H9 (cell line): ENCODE results near the gene JPH2. TPM values are rescaled to one million over a fixed set of nuclear protein-coding genes. Genes with fewer than 3 reads are reported as not detected.

Experiments used
- DNase-seq: peaks from one replicate; pipeline ENCODE4 v3.0.0-alpha.2; 2017
- H2AFZ ChIP-seq: one replicate; pipeline ENCODE4 v1.6.1; 2013; ENCODE audit warnings: mild to moderate bottlenecking, low read length, control low read depth, moderate library complexity
- H2AK5ac ChIP-seq: 2 replicates; pipeline ENCODE4 v1.6.1; 2013; ENCODE audit warnings: low read length, control low read depth, mixed read lengths; ENCODE audit not compliant: insufficient read length
- H2BK120ac ChIP-seq: one replicate; pipeline ENCODE4 v1.6.1; 2013; ENCODE audit warnings: low read depth, mild to moderate bottlenecking, low read length, control low read depth, inconsistent platforms; ENCODE audit not compliant: poor library complexity, severe bottlenecking
- H2BK12ac ChIP-seq: 2 replicates; pipeline ENCODE4 v1.6.1; 2013; ENCODE audit warnings: low read length, control low read depth, mixed read lengths, low read depth; ENCODE audit not compliant: insufficient read length
- H2BK15ac ChIP-seq: 2 replicates; pipeline ENCODE4 v1.6.1; 2013; ENCODE audit warnings: low read depth, low read length, control low read depth
- H2BK20ac ChIP-seq: one replicate; pipeline ENCODE4 v1.6.1; 2013; ENCODE audit warnings: low read depth, mild to moderate bottlenecking, low read length, control low read depth, inconsistent platforms; ENCODE audit not compliant: poor library complexity, severe bottlenecking
- H2BK5ac ChIP-seq: 2 replicates; pipeline ENCODE4 v1.6.1; 2013; ENCODE audit warnings: low read length, control low read depth, mixed read lengths; ENCODE audit not compliant: insufficient read length
- H3K14ac ChIP-seq: 2 replicates; pipeline ENCODE4 v1.6.1; 2013; ENCODE audit warnings: low read length, control low read depth; ENCODE audit not compliant: insufficient read depth
- H3K18ac ChIP-seq: 2 replicates; pipeline ENCODE4 v1.6.1; 2013; ENCODE audit warnings: low read depth, mild to moderate bottlenecking, mixed read lengths, low read length, control low read depth; ENCODE audit not compliant: insufficient read length
- H3K23ac ChIP-seq: 2 replicates; pipeline ENCODE4 v1.6.1; 2013; ENCODE audit warnings: low read length, control low read depth, mixed read lengths, low read depth; ENCODE audit not compliant: insufficient read length
- H3K23me2 ChIP-seq: 2 replicates; pipeline ENCODE4 v1.6.1; 2013; ENCODE audit warnings: low read depth, mild to moderate bottlenecking, mixed read lengths, low read length, control low read depth; ENCODE audit not compliant: insufficient read length, poor library complexity, severe bottlenecking
- H3K27ac ChIP-seq: 2 replicates; pipeline ENCODE4 v1.5.1; 2013; ENCODE audit warnings: low read length, control low read depth, mixed read lengths, low read depth; ENCODE audit not compliant: insufficient read length
- H3K27me3 ChIP-seq: 2 replicates; pipeline ENCODE4 v1.6.1; 2013; ENCODE audit warnings: low read length, control low read depth, inconsistent platforms; ENCODE audit not compliant: insufficient read depth
- H3K4ac ChIP-seq: 2 replicates; pipeline ENCODE4 v1.6.1; 2013; ENCODE audit warnings: low read depth, mild to moderate bottlenecking, control low read depth, inconsistent platforms, low read length, moderate library complexity
- H3K4me1 ChIP-seq: 2 replicates; pipeline ENCODE4 v1.6.1; 2013; ENCODE audit warnings: low read length, control low read depth, inconsistent platforms; ENCODE audit not compliant: insufficient read depth
- H3K4me2 ChIP-seq: 2 replicates; pipeline ENCODE4 v1.6.1; 2013; ENCODE audit warnings: low read length, control low read depth, mixed read lengths; ENCODE audit not compliant: insufficient read length, insufficient read depth
- H3K56ac ChIP-seq: 2 replicates; pipeline ENCODE4 v1.6.1; 2013; ENCODE audit warnings: low read depth, mild to moderate bottlenecking, mixed read lengths, low read length, control low read depth; ENCODE audit not compliant: insufficient read length
- H3K79me1 ChIP-seq: 2 replicates; pipeline ENCODE4 v1.6.1; 2013; ENCODE audit warnings: low read depth, mild to moderate bottlenecking, moderate library complexity, low read length, control low read depth, inconsistent platforms; ENCODE audit not compliant: insufficient read depth, poor library complexity, severe bottlenecking
- H3K79me2 ChIP-seq: 2 replicates; pipeline ENCODE4 v1.6.1; 2013; ENCODE audit warnings: low read length, control low read depth, inconsistent platforms; ENCODE audit not compliant: insufficient read depth
- H3K9ac ChIP-seq: 2 replicates; pipeline ENCODE4 v1.6.1; 2013; ENCODE audit warnings: low read length, control low read depth, mixed read lengths; ENCODE audit not compliant: insufficient read length; ENCODE audit errors: extremely low read depth
- H3K9me3 ChIP-seq: one replicate; pipeline ENCODE4 v1.6.1; 2013; ENCODE audit warnings: low read depth, low read length, inconsistent platforms; ENCODE audit not compliant: control insufficient read depth
- H3T11ph ChIP-seq: one replicate; pipeline ENCODE4 v1.6.1; 2013; ENCODE audit warnings: mild to moderate bottlenecking, low read length, control low read depth, inconsistent platforms
- H4K20me1 ChIP-seq: one replicate; pipeline ENCODE4 v1.6.1; 2013; ENCODE audit not compliant: control insufficient read depth, insufficient read length, insufficient read depth
- H4K5ac ChIP-seq: 2 replicates; pipeline ENCODE4 v1.6.1; 2013; ENCODE audit warnings: low read depth, mild to moderate bottlenecking, mixed read lengths, low read length, control low read depth; ENCODE audit not compliant: insufficient read length
- H4K8ac ChIP-seq: replicated peaks from 2 replicates; pipeline ENCODE4 v1.6.1; 2013; ENCODE audit warnings: low read length, control low read depth, mixed read lengths, low read depth; ENCODE audit not compliant: insufficient read length
- H4K91ac ChIP-seq: 2 replicates; pipeline ENCODE4 v1.6.1; 2013; ENCODE audit warnings: low read depth, mild to moderate bottlenecking, moderate library complexity, mixed read lengths, low read length, control low read depth; ENCODE audit not compliant: insufficient read length
- H3K27ac Mint-ChIP-seq, 3 experiments: 2 replicates in 2 of 3; 3 replicates in 1 of 3; pipeline ENCODE4 v1.8.0; 2020 to 2021; ENCODE audit warnings: mixed read lengths in 3 of 3, mild to moderate bottlenecking in 1 of 3, moderate library complexity in 1 of 3
- H3K27me3 Mint-ChIP-seq: 2 replicates; pipeline ENCODE4 v1.8.0; 2021; ENCODE audit warnings: low read depth, mild to moderate bottlenecking, moderate library complexity, mixed read lengths
- H3K36me3 Mint-ChIP-seq, 3 experiments: 2 replicates in 2 of 3; 3 replicates in 1 of 3; pipeline ENCODE4 v1.8.0; 2020 to 2021; ENCODE audit warnings: low read depth in 3 of 3, mixed read lengths in 3 of 3; ENCODE audit not compliant: insufficient read depth in 1 of 3
- H3K4me1 Mint-ChIP-seq, 2 experiments: 2 replicates each; pipeline ENCODE4 v1.8.0; 2020; ENCODE audit warnings: mixed read lengths in 2 of 2
- H3K4me3 Mint-ChIP-seq, 2 experiments: 2 replicates in 1 of 2; 3 replicates in 1 of 2; pipeline ENCODE4 v1.8.0; 2020 to 2021; ENCODE audit warnings: mild to moderate bottlenecking in 2 of 2, mixed read lengths in 2 of 2, moderate library complexity in 1 of 2
- H3K9me3 Mint-ChIP-seq, 2 experiments: 2 replicates in 1 of 2; 3 replicates in 1 of 2; pipeline ENCODE4 v1.8.0; 2020; ENCODE audit warnings: mild to moderate bottlenecking in 2 of 2, mixed read lengths in 2 of 2, moderate library complexity in 1 of 2
- CTCF ChIP-seq: fragments of 200-600 bp; sonication (generic); conservative IDR thresholded peaks from 3 replicates; pipeline ENCODE4 v1.8.0; 2021; ENCODE audit warnings: antibody characterized with exemption, mild to moderate bottlenecking
- WGBS: extraction: QIAGEN DNeasy Blood & Tissue Kit; methylation state at CpG from one replicate; pipeline ENCODE4 v1.1.7; 2013; ENCODE audit warnings: missing lambda C conversion rate, low lambda C conversion rate, mixed read lengths; ENCODE audit not compliant: insufficient read length; ENCODE audit errors: extremely low coverage; 5-methylcytosine and 5-hydroxymethylcytosine counted together
- total RNA-seq: library from RNA; stranded (reverse); gene quantifications from 2 replicates; pipeline ENCODE4 v1.2.1, GENCODE V29; 2021

The JPH2 gene
- total RNA-seq, 1 experiment from 2014 or later: 0.31 TPM

GRCh38 chr20:44084891-44085290 is 102.1 kb downstream of the JPH2 start:
- no peak overlapping the region for H3K27ac Mint-ChIP-seq
- Histone ChIP-seq H3K14ac (0 out of 2 replicates have a peak overlapping the region, but pooled peaks have one; percentile 25), H3K27me3 (no peaks in the 10 kb centered on the region), H3K18ac (no peak overlapping the region), H3K23me2 (no peaks in the 10 kb centered on the region), H2BK15ac (no peak overlapping the region), H3T11ph (no peak overlapping the region), H3K9ac (no peak overlapping the region), H3K9me3 (no peaks in the 10 kb centered on the region), H3K4me1 (0 out of 2 replicates have a peak, but pooled peaks cover 1% of the 10 kb centered on the region), H3K56ac (no peak overlapping the region), H2BK5ac (no peak overlapping the region), H3K79me2 (no peaks in the 10 kb centered on the region), H3K4ac (no peak overlapping the region), H2AFZ (no peak overlapping the region), H3K27ac (no peak overlapping the region), H2BK20ac (no peak overlapping the region), H2BK12ac (no peak overlapping the region), H2AK5ac (no peak overlapping the region), H2BK120ac (no peak overlapping the region), H4K91ac (no peak overlapping the region), H4K5ac (no peak overlapping the region), H3K4me2 (no peak overlapping the region), H3K79me1 (no peaks in the 10 kb centered on the region), H4K20me1 (no peaks in the 10 kb centered on the region), H4K8ac (no peak overlapping the region), H3K23ac (no peak overlapping the region)
- TF ChIP-seq CTCF: no peak
- H3K27me3 Mint-ChIP-seq: no peaks in the 10 kb centered on the region
- H3K4me1 Mint-ChIP-seq: peaks cover 0 to under 1% of the 10 kb centered on the region in 2 experiments; a peak in 1 of 4 replicates
- DNase-seq: no peak
- H3K4me3 Mint-ChIP-seq: no peak overlapping the region
- no peaks in the 10 kb centered on the region for H3K36me3 Mint-ChIP-seq
- no peaks in the 10 kb centered on the region for H3K9me3 Mint-ChIP-seq
- no CpG with 5 or more reads among the region's 7 CpGs for WGBS
